Upper lobe of right lung (tissue), 1 donor: Measurements from ENCODE around the gene OR4E1. TPM values are rescaled to one million over a fixed set of nuclear protein-coding genes. Genes with fewer than 3 reads are reported as not detected.
"Not testable (repeated sequence)": the region's sequence is repeated elsewhere in the genome, so short reads cannot be mapped to it uniquely, and the experiment has no call there.

Experiments used
- ATAC-seq: fragments of 200-7000 bp; cut with Tn5 transposase; one replicate; pipeline ENCODE4 v1.9.1; 2020; ENCODE audit warnings: mild to moderate bottlenecking, moderate library complexity
- DNase-seq: peaks from one replicate; pipeline ENCODE4 v3.0.0-alpha.2; 2020
- H3K27ac ChIP-seq: fragments of 200-600 bp; one replicate; pipeline ENCODE4 v1.8.0; 2022
- H3K27me3 ChIP-seq: fragments of 200-600 bp; one replicate; pipeline ENCODE4 v1.8.0; 2022; ENCODE audit warnings: mild to moderate bottlenecking
- H3K36me3 ChIP-seq: fragments of 200-600 bp; one replicate; pipeline ENCODE4 v1.8.0; 2022
- H3K4me1 ChIP-seq: fragments of 200-600 bp; one replicate; pipeline ENCODE4 v1.8.0; 2022
- H3K4me3 ChIP-seq: fragments of 200-600 bp; one replicate; pipeline ENCODE4 v1.8.0; 2022; ENCODE audit warnings: mild to moderate bottlenecking
- H3K9me3 ChIP-seq: fragments of 200-600 bp; one replicate; pipeline ENCODE4 v1.8.0; 2022
- CTCF ChIP-seq: fragments of 200-600 bp; IDR thresholded peaks from one replicate; pipeline ENCODE4 v1.8.0; 2022; ENCODE audit warnings: antibody characterized with exemption
- intact Hi-C: fragments of 100-400 bp; cut with DNase I; formaldehyde crosslinking; loops from one replicate; pipeline ENCODE4 v1.11.0; 2022
- total RNA-seq: library from RNA; stranded (reverse); fragmentation: NEBNext Ultra II Directional; extraction: Animal tissue kit (Norgen Biotek cat#: 25700); gene quantifications from one replicate; pipeline ENCODE4 v1.2.1, GENCODE V29; 2021
- donor health status: DM: no; HTN: yes; CAD: no; lungs with severe emphysema.

Gene OR4E1
- total RNA-seq, 1 donor from 2014 or later = not detected

GRCh38 chr14:21652209-21652808 lies 21.3 kb downstream of the OR4E1 start:
- ATAC-seq (no peak), DNase-seq (no peak)
- Histone ChIP-seq H3K4me1 (no peaks in the 10 kb centered on the region), H3K4me3 (no peak overlapping the region), H3K27me3 (no peaks in the 10 kb centered on the region), H3K9me3 (no peaks in the 10 kb centered on the region), H3K27ac (no peak overlapping the region), H3K36me3 (no peaks in the 10 kb centered on the region)
- no peak for TF ChIP-seq CTCF
- intact Hi-C loops = no loop called here

GRCh38 chr14:21647380-21647779 lies 26.2 kb downstream of the OR4E1 start:
- TF ChIP-seq CTCF = no peak
- no peak for DNase-seq
- Histone ChIP-seq H3K4me1 (no peaks in the 10 kb centered on the region), H3K27me3 (no peaks in the 10 kb centered on the region), H3K4me3 (no peak overlapping the region), H3K9me3 (no peaks in the 10 kb centered on the region), H3K27ac (no peak overlapping the region), H3K36me3 (no peaks in the 10 kb centered on the region)
- no peak for ATAC-seq
- intact Hi-C loops = no loop called here

DNA sequence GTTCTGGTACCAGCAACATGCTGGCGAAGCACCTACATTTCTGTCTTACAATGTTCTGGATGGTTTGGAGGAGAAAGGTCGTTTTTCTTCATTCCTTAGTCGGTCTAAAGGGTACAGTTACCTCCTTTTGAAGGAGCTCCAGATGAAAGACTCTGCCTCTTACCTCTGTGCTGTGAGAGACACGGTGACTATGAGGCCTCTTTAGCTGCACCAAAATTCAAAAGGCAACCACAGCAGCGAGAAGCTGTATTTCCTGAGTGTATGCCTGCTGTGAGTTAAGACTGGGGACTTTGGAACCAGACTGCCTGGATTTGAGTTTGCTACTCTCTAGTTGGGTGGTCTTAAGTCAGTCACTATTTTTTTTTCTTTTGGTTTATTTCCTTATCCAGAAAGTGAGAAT lies 30.2 kb downstream of the OR4E1 start:
- no peak overlapping the region for H3K27ac ChIP-seq
- no peaks in the 10 kb centered on the region for H3K36me3 ChIP-seq
- ATAC-seq = no peak
- no peaks in the 10 kb centered on the region for H3K27me3 ChIP-seq
- no peak overlapping the region for H3K4me3 ChIP-seq
- DNase-seq = no peak
- intact Hi-C loops = no loop called here
- H3K4me1 ChIP-seq = no peaks in the 10 kb centered on the region
- no peak for TF ChIP-seq CTCF
- H3K9me3 ChIP-seq = no peaks in the 10 kb centered on the region

DNA sequence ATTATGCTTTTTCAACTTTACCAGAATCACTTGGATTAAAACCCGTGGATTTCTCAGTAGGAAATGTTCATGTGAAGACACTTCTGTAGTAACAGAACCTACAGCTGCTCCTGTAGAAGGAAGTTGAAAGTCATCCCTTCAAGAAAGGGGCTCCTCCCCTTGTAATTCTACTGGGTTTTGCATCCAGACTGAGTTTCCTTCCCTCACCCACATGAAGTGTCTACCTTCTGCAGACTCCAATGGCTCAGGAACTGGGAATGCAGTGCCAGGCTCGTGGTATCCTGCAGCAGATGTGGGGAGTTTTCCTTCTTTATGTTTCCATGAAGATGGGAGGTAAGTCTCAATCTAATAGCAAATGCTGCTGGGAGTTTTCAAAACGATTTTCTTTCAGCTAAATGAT lies 30.9 kb downstream of the OR4E1 start:
- no peak for DNase-seq
- Histone ChIP-seq H3K36me3 (no peaks in the 10 kb centered on the region), H3K4me1 (no peaks in the 10 kb centered on the region), H3K27me3 (no peaks in the 10 kb centered on the region), H3K9me3 (no peaks in the 10 kb centered on the region), H3K4me3 (no peak overlapping the region), H3K27ac (no peak overlapping the region)
- no peak for ATAC-seq
- intact Hi-C loops = no loop called here
- TF ChIP-seq CTCF = no peak

DNA sequence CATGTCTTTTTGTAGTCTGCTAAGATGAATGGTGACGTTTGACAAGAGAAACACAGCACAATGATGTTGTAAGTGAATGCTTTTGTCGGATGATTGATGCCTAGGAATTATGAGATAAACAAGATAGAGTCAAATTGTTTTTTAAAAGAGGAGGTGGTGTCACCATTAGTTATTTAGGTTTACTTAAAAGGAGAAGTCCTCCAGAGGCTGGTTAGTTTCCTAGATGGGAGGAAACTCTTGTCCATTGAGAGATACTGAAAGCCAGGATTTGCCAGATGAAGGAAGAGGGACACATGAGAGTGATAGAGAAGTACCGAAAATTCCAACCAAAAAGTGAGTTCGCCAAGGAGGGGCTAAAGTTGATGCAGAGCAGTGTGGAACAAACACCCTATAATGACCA lies 38.8 kb downstream of the OR4E1 start, which contains the start of gene OR10G2:
Gene OR10G2 (minus strand): TSS at position 101 of the 400 bp plus-strand sequence. CDS start 98 bp downstream, at position 3.
- ATAC-seq (no peak), DNase-seq (no peak)
- H3K4me1 ChIP-seq = no peaks in the 10 kb centered on the region
- H3K4me3 ChIP-seq = no peak within 1 kb of the TSS
- H3K9me3 ChIP-seq = no peaks in the 10 kb centered on the region
- H3K27me3 ChIP-seq = no peaks in the 10 kb centered on the region
- H3K36me3 ChIP-seq = no peaks in the 10 kb centered on the region
- intact Hi-C loops = no loop called here
- no peak within 1 kb of the TSS for H3K27ac ChIP-seq
- TF ChIP-seq CTCF = no peak

- Histone ChIP-seq H3K36me3 (no peaks in the 10 kb centered on the region), H3K9me3 (no peaks in the 10 kb centered on the region), H3K27me3 (no peaks in the 10 kb centered on the region), H3K4me3 (no peak overlapping the region), H3K27ac (no peak overlapping the region), H3K4me1 (no peaks in the 10 kb centered on the region)
- ATAC-seq = no peak
- intact Hi-C loops = no loop called here
- DNase-seq = no peak
- no peak for TF ChIP-seq CTCF
These were observed 42.5 kb downstream of the OR4E1 start for GRCh38 chr14:21631084-21631483.

DNA sequence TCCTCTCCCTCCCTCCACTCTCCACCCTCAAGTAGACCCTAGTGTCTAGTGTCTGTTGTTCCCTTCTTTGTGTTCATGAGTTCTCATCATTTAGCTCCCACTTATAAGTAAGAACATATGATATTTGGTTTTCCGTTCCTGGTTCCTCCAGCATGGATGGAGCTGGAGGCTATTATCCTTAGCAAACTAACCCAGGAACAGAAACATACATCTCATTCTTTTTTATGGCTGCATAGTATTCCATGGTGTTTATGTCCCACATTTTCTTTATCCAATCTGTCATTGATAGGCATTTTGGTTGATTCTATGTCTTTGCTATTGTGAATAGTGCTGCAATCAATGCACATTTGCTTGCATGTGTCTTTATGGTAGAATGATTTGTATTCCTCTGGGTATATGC lies 43.1 kb downstream of the OR4E1 start:
- intact Hi-C loops, DNase-seq, H3K27me3 ChIP-seq, H3K4me1 ChIP-seq, H3K9me3 ChIP-seq, H3K27ac ChIP-seq, H3K36me3 ChIP-seq, H3K4me3 ChIP-seq, ATAC-seq: not testable (repeated sequence)
